GM21529 (cell line): ENCODE results near the gene C4BPA.

ENCODE experiments used
- ATAC-seq: cut with Tn5 transposase; IDR thresholded peaks from one replicate; pipeline ENCODE4 v1.9.1; 2021; ENCODE audit not compliant: unreplicated experiment

The C4BPA gene

GRCh38 chr1:207112616-207113296, 8.7 kb downstream of the C4BPA start:
- ATAC-seq: no peak

DNA sequence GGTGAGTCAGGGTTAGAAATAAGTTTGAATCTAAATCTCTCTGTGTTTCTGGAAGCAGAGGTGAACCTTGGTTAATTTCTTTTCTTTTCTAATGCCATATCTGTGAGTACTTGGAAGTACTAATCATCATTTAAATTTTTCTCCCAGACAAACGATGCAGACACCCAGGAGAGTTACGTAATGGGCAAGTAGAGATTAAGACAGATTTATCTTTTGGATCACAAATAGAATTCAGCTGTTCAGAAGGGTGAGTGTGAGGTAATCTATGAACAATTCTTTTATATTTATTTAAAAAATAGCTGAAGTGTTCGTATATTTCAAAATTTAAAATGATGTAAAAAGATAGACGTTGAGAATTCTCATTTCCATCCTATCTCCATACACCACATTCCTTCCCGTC, 11.2 kb downstream of the C4BPA start:
- ATAC-seq: no peak

DNA sequence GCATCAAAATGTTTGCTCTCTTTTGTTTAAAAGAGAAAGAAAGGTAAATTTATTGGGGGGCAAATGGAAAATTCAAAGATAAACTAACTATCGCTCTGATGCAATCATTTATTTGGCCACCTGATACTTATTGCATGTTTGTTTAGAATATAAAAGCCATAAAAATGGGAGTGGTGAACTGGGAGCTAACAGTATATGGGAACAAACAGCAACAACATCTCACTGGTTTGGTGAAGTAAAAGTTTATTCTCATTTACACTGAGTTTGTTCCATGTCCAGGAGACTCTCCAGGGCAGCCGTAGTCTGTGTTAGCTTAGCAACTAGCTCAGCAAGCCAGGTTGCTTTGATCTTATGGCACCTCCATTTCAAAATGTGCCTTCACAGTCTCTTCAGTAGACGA, 20.4 kb downstream of the C4BPA start:
- ATAC-seq: no peak

DNA sequence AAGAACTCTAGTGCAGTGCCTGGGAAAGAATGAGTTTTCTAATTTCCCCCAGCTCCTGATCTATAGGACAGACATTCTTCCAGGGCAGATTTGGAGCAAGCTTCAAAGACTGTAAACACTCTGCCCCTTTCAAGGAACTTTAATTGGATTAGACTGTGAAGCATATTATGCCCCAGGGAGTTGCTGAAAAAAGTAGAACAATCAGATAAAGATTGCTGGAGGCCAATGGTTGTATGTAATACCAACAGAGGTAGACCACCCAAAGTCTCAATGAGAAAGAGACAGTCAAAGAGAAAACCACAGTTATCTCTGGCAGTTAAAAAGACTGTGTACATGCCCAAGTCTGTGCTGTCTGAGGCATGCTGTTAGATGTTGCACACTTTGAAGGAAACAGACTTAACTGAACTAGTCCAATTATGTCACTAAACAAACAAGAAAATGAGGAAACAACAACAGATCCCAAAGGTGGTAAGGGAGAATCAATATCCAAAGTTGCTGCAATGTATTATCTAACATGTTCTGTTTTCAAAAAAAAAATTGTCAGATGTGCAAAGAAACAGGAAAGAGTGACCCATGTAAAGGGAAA, 24.4 kb downstream of the C4BPA start:
- no peak for ATAC-seq

- ATAC-seq: no peak
Measured at GRCh38 chr1:207129053-207129452, 25.0 kb downstream of the C4BPA start.

DNA sequence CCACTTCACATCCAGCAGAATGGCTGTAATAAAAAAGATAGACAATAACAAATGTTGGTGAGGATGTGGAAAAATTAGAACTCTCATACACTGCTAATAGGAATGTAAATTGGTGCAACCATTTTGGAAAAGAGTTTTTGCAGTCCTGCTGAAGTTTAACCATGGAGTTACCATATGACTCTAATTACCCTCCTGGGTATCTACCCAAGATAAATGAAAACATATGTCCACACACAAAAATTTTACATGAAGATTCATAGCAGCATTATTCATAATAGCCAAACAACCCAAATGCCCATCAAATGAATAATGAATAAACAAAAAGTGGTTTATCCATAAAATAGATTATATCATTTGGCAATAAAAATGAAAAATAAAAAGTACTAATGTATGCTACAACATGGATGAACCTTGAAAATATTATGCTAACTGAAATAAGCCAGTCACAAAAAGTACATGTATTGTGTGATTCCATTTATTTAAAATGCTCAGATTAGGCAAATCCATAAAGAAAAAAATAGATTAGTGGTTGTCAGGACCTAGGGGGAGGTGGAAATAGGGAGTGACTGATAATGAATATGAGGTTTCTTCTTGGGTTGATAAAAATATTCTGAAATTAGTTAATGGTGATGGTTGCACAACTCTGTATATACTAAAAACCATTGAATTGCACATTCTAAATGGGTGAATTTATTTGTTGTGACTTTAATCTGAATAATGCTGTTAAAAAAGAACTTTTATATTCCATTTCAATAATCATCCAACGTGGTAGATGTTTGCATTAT, 26.4 kb downstream of the C4BPA start:
- no peak for ATAC-seq

DNA sequence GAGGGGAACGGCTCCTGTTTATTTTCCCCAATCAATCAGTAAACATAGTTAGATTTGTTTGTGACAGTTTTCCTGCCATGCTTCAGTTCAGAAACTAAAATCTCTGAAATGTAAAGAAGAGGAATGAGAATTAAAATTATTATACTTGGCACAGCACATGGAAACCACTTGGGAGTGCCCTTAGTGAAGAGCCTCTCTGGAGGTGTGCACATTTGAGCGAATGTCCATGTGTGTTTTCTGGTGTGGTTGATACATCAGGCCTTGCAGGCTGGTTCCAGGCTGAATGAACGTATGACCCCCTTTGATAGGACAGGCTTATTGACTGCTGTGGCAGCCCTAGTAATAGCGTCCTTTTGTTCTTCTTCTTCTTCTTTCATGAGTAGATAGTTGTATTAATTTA, 27.1 kb downstream of the C4BPA start:
- no peak for ATAC-seq

- ATAC-seq: no peak
Measured at GRCh38 chr1:207134581-207134980, 30.5 kb downstream of the C4BPA start.

DNA sequence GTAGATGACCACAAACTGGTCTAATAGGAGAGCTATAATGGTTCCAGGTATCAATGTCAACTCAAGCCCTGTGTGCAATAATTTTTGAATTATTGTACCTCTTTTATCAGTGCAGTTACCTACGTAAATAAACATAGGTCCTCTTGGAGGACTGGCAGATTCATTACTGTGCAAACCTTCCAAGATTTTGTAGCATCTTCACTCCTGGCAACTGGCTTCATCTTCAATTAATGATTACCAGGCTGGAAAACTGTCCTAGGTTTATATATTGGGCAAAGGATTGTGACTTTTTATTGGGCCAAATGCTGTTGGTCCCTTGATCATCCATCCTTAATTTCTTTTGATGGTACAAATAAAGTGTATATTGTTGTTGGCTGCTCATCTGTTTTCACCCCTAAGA, 35.6 kb downstream of the C4BPA start:
- ATAC-seq: no peak

DNA sequence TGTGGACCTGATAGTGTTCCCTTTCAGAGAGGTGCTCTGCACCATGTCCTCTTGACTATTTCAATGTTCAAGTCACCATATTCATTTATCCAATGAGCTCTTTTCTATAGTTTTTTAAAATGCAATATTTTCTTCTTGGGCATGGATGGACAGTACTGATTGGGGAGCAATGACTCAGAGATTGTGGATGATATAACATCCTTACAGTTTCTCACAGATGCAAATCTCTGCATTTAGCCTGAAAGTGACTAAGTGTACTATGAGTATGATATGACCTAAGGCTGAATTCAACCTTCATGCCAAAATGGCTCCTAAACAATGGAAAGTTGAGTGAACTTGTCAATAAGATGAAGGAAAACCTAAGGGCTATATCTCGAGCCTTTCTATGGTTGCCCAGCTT, 36.5 kb downstream of the C4BPA start:
- ATAC-seq: no peak

DNA sequence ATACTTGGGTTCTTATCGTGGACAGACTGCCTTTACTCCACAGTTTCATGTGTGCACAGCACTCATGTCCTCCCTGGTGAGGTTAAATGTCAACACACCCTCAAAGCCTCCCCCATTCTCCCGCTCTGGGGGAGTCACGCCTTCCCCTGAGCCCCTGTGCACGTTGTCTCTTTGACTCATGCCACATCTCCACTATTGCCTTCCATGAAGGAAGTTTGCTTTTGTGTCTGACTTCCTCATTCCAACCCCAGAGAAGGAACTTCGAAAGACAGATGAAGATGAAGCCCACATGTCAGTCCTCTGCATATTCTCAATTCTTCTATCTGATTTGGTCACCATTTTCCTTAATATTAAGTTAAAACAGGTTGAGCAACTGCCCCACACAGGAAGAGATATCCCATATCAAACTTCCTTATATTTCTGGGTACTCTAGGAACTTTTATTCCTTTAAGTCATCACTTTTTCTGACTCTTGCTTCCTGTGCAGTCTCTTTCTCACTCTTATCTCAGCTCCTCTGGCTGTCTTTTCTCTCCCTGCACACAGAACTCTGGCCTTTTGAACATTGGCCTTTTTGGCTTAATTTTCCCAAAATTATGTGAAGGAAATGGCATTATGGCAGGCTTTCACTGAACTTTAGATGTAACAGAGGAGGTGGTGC, 41.5 kb downstream of the C4BPA start:
- ATAC-seq: no peak

- ATAC-seq: no peak
Measured at GRCh38 chr1:207151920-207152319, 47.9 kb downstream of the C4BPA start.

DNA sequence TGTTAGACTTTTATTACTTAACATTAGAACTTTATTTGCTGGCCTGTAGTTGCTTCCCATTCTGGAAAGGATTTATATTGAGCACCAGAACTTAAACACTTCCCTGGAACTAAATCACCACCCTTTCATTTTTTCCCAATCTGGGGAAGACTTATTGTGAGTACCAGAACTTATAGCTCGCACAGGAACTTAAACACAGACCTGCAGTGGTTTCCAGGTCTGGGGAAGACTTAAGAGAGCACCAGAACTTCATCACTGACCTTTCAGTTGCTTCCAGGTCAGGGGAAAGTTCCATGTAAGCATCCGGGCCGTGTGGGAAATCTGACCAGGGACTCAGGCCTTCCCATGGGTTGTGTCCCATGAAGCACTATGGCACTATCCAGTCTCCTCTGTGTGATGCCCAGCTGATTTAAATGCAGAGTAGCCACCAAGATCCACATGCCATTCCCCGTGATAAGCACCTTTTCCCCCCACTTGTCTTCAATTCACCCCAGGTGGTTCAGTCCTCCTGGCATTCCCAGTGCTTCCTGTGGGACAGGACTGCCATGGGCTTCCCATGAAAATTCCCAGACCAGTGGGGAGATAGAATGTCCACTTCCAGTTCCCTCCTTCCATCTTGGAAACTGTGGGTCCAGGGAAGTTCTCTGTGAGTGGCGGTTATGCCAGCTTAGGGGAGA, 48.9 kb downstream of the C4BPA start:
- ATAC-seq: no peak

DNA sequence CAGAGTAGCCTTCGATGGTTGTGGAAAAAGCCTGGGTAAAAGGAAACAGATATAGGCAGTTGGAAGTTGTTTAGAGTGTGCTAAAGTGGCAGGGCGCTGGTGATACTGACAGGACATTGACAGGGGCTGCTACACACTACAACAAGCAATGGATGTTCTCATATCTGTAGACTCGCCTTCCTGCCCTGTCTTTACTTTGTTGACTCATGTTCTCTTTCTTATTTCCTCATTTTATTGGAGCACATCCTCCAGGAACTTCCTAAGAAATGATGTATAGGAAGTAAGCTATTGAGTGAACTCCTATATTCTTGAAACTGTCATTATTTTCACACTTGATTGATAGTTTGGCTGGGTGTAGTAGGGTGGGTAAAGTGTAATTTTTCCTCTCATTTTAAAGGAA, 51.0 kb downstream of the C4BPA start:
- no peak for ATAC-seq

GRCh38 chr1:207156095-207156494, 52.1 kb downstream of the C4BPA start:
- ATAC-seq: no peak

GRCh38 chr1:207156826-207157225, 52.8 kb downstream of the C4BPA start:
- no peak for ATAC-seq

DNA sequence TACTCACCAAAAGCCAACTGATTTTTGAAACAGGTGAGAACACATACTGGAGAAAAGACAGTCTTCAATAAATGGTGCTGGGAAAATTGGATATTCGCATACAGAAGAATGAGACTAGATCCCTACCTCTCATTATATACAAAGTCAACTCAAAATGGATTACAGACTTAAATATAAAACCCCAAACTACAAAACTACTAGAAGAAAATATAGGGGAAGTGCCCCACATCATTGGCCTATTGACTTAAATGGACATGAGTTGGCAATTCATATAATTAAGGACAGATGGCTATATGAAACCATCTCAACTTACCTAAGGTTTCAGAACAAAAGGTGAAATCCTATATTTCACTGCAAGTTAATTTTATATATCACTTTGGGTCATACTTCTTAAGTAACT, 60.1 kb downstream of the C4BPA start:
- no peak for ATAC-seq

GRCh38 chr1:207172321-207172720, 68.3 kb downstream of the C4BPA start:
- no peak for ATAC-seq

DNA sequence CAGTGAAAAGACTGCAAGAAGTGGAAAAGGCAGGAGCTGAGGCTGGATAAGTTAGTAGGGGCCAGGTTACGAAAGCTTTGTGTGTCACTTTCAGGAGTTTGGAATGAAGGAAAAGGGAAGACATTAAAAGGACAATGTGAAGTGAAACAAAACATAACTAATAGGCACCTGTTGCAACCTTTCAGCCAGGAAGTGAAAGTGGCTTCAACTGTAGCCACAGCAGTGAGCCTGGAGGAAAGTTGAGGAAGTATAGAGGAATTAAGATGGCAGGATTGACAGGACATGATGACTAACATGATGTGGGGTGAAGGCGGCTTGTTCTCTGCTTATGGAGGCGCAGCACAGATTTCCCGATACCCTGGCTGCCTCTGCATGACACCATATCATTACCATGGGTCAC, 68.9 kb downstream of the C4BPA start:
- ATAC-seq: no peak

DNA sequence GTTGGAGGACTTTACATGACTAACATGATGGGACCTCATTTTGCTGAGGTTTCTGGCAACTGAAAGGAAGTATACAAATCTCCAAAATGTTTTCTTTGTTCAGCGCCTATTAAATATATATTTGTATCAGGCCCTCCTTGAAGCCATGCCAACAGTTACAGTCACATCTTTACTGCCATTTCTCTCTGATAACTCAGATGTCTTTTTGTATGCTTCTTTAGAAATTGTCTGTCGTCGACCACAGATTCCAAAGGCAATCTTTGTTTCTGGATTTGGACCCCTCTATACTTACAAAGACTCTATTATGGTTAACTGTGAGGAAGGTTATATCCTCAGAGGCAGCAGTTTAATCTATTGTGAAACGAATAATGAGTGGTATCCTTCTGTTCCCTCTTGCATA, 69.4 kb downstream of the C4BPA start:
- ATAC-seq: no peak

- no peak for ATAC-seq
Measured at GRCh38 chr1:207174913-207175312, 70.9 kb downstream of the C4BPA start.
